ENCODE measurements around the gene CIAPIN1. TPM values are rescaled to one million over a fixed set of nuclear protein-coding genes. Genes with fewer than 3 reads are reported as not detected.

The CIAPIN1 gene
- total and polyA plus RNA-seq, 2 of the 4 experiments (the other 2 are of a cell fraction) = 41.6 to 47.7 TPM

DNA sequence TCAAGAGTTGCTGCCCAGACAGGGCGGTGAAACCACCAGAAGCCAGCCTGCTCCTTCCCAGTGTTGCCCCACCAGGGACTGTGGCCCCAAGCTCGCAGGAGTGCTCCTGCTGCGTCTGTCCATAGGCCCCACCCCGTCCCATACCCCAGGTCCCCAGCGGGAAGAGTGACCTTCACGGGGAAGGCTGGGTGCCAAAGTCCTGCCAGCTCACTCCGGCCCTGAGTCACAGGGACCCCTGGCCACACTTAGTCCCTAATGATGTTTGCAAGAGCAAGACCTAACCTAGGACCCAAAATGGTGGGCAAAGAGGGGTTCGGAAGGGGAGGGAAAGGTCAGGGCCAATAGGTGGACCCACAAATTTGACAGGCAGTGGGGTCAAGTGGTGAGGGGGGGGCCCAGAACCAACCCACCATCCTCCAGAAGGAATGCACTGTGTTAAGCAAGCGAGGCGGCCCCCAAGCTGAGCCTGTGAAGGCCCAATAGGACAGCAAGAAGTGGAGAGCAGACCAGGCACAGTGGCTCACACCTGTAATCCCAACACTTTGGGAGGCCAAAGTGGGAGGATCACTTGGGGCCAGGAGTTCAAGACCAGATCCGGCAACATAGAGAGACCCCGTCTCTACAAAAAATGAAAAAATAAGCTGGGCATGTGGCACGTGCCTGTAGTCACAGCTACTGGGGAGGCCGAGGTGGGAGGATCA lies 35.8 kb upstream of the CIAPIN1 start:
- TF ChIP-seq, protein P1, sequence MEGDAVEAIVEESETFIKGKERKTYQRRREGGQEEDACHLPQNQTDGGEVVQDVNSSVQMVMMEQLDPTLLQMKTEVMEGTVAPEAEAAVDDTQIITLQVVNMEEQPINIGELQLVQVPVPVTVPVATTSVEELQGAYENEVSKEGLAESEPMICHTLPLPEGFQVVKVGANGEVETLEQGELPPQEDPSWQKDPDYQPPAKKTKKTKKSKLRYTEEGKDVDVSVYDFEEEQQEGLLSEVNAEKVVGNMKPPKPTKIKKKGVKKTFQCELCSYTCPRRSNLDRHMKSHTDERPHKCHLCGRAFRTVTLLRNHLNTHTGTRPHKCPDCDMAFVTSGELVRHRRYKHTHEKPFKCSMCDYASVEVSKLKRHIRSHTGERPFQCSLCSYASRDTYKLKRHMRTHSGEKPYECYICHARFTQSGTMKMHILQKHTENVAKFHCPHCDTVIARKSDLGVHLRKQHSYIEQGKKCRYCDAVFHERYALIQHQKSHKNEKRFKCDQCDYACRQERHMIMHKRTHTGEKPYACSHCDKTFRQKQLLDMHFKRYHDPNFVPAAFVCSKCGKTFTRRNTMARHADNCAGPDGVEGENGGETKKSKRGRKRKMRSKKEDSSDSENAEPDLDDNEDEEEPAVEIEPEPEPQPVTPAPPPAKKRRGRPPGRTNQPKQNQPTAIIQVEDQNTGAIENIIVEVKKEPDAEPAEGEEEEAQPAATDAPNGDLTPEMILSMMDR (conservative IDR thresholded peaks at IDR 0.05; ENCODE audit: low read depth, low read length) = no peak
- TF ChIP-seq, protein P2, sequence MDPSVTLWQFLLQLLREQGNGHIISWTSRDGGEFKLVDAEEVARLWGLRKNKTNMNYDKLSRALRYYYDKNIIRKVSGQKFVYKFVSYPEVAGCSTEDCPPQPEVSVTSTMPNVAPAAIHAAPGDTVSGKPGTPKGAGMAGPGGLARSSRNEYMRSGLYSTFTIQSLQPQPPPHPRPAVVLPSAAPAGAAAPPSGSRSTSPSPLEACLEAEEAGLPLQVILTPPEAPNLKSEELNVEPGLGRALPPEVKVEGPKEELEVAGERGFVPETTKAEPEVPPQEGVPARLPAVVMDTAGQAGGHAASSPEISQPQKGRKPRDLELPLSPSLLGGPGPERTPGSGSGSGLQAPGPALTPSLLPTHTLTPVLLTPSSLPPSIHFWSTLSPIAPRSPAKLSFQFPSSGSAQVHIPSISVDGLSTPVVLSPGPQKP (IDR thresholded peaks at IDR 0.05; ENCODE audit: borderline replicate concordance, low read depth, low read length) = no peak
- TF ChIP-seq SMC3 (IDR thresholded peaks at IDR 0.05; ENCODE audit: low read depth, low read length) (no peak), MXI1 (IDR thresholded peaks at IDR 0.05; ENCODE audit: borderline replicate concordance, low read depth, low read length) (no peak), BHLHE40 (IDR thresholded peaks at IDR 0.05; ENCODE audit: low read depth, low read length) (no peak), MAZ (IDR thresholded peaks at IDR 0.05; ENCODE audit: borderline replicate concordance, low read depth, low read length) (no peak), RCOR1 (IDR thresholded peaks at IDR 0.05; ENCODE audit: insufficient replicate concordance, low read length) (no peak), CEBPB (IDR thresholded peaks at IDR 0.05; ENCODE audit: low read depth, low read length) (no peak), POLR2A (IDR thresholded peaks at IDR 0.05; ENCODE audit: low read depth, low read length) (no peak), RAD21 (IDR thresholded peaks at IDR 0.05; ENCODE audit: low read length) (no peak), MAFK (IDR thresholded peaks at IDR 0.05; ENCODE audit: low read depth, low read length) (no peak), RFX5 (IDR thresholded peaks at IDR 0.05; ENCODE audit: low read depth, low read length) (no peak), NFE2L2 (IDR thresholded peaks at IDR 0.05; ENCODE audit: low read depth, low read length) (no peak), CHD1 (IDR thresholded peaks at IDR 0.05; ENCODE audit: low read depth, low read length) (no peak), FOS (IDR thresholded peaks at IDR 0.05; ENCODE audit: low read depth, low read length) (no peak)
- TF ChIP-seq, protein P3, sequence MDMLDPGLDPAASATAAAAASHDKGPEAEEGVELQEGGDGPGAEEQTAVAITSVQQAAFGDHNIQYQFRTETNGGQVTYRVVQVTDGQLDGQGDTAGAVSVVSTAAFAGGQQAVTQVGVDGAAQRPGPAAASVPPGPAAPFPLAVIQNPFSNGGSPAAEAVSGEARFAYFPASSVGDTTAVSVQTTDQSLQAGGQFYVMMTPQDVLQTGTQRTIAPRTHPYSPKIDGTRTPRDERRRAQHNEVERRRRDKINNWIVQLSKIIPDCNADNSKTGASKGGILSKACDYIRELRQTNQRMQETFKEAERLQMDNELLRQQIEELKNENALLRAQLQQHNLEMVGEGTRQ (IDR thresholded peaks at IDR 0.05; ENCODE audit: low read depth, low read length) = no peak

More for the DNA sequence above, 35.8 kb upstream of the CIAPIN1 start:
- peak overlapping the region; percentile 30 for H2AK9ac ChIP-seq (replicated peaks; ENCODE audit: low read depth, low read length, poor library complexity)
- H4K8ac ChIP-seq (ENCODE audit: low read depth in 2 of 2, low read length in 2 of 2) = no peak overlapping the region
- H3K4me1 ChIP-seq (ENCODE audit: control insufficient read depth, insufficient read depth, low read length) = peaks cover 16% of the 10 kb centered on the region
- no peaks in the 10 kb centered on the region for H3K9me3 ChIP-seq (ENCODE audit: control insufficient read depth, insufficient read depth, low read length)
- DNase-seq (no peak), ATAC-seq (ENCODE audit: low read depth) (no peak)
- peaks cover 4% of the 10 kb centered on the region for H3K9me1 ChIP-seq (ENCODE audit: insufficient read depth, low read length)
- CTCF ChIA-PET = no interaction called here
- H3K27ac ChIP-seq (ENCODE audit: insufficient read depth, low read length) = no peak overlapping the region
- no peak overlapping the region for H3K56ac ChIP-seq (ENCODE audit: extremely low read depth, insufficient read depth, low read length)
- H3K4me2 ChIP-seq (ENCODE audit: low read depth, low read length) = no peak overlapping the region
- no peak overlapping the region for H4K91ac ChIP-seq (ENCODE audit: insufficient read depth, low read depth, low read length)
- POLR2A ChIA-PET (ENCODE audit: unreplicated experiment) = no interaction called here
- no TSS peak for BruUV-seq (replicated peaks)
- no peak overlapping the region for H3K9ac ChIP-seq (ENCODE audit: low read depth, low read length)
- no peak overlapping the region for H2BK5ac ChIP-seq (ENCODE audit: low read depth, low read length, poor library complexity, severe bottlenecking)
- H4K5ac ChIP-seq (ENCODE audit: low read depth, low read length) = no peak overlapping the region
- no peak overlapping the region for H3K4ac ChIP-seq (ENCODE audit: low read depth, low read length)
- no peak overlapping the region for H2AK5ac ChIP-seq (ENCODE audit: low read depth, low read length)
- H2AFZ ChIP-seq (replicated peaks; ENCODE audit: low read length, poor library complexity) = no peak overlapping the region
- no peak overlapping the region for H2BK15ac ChIP-seq (ENCODE audit: low read depth, low read length)
- intact Hi-C loops (cut with micrococcal nuclease) = no loop called here
- no peaks in the 10 kb centered on the region for H3K36me3 ChIP-seq (ENCODE audit: control insufficient read depth, insufficient read depth, low read length)
- WGBS, 2 experiments (ENCODE audit: extremely low coverage in 2 of 2, insufficient read length in 1 of 2) = no CpG with 5 or more reads among the region's 14 CpGs
- H2BK20ac ChIP-seq (ENCODE audit: low read depth, low read length) = no peak overlapping the region
- H3K23ac ChIP-seq (ENCODE audit: low read depth, low read length) = no peak overlapping the region
- H3K4me3 ChIP-seq (ENCODE audit: insufficient read depth, low read depth, low read length) = no peak overlapping the region
- H3K79me1 ChIP-seq (ENCODE audit: low read depth in 1 of 2, low read length in 2 of 2) = peaks cover 4 to 16% of the 10 kb centered on the region in 2 experiments; a peak in 3 of 4 replicates
- no peak overlapping the region for H2BK120ac ChIP-seq (ENCODE audit: low read depth, low read length)
- H3K18ac ChIP-seq (ENCODE audit: low read depth, low read length) = no peak overlapping the region
- H4K20me1 ChIP-seq (ENCODE audit: insufficient read depth, low read length) = no peaks in the 10 kb centered on the region; the same call in 1 of the 2 replicates
- in situ Hi-C loops (cut with MboI; ENCODE audit: low sequenced_read_pairs) = no loop called here
- dilution Hi-C loops (cut with HindIII; ENCODE audit: low sequenced_read_pairs, unreplicated experiment) = no loop called here
- H3K27me3 ChIP-seq (ENCODE audit: control insufficient read depth, insufficient read depth, low read length) = no peaks in the 10 kb centered on the region
- no peak overlapping the region for H3K14ac ChIP-seq (replicated peaks; ENCODE audit: low read depth, low read length)
